Limb (tissue), 2 donors: ENCODE measurements around the gene ALLC.
"Not testable (repeated sequence)": the region's sequence is repeated elsewhere in the genome, so short reads cannot be mapped to it uniquely, and the experiment has no call there.

Experiments used
- DNase-seq, 2 donors: peaks; one replicate each; pipeline ENCODE4 v3.0.0-alpha.2; 2016; ENCODE audit errors: extremely low spot score in 2 of 2

ALLC gene

GRCh38 chr2:3657881-3658280 is at the start of gene ALLC:
TSS of gene ALLC (plus strand) at chr2:3658200. CDS start at chr2:3671158, 12,958 bp downstream.
- no peak for DNase-seq

DNA sequence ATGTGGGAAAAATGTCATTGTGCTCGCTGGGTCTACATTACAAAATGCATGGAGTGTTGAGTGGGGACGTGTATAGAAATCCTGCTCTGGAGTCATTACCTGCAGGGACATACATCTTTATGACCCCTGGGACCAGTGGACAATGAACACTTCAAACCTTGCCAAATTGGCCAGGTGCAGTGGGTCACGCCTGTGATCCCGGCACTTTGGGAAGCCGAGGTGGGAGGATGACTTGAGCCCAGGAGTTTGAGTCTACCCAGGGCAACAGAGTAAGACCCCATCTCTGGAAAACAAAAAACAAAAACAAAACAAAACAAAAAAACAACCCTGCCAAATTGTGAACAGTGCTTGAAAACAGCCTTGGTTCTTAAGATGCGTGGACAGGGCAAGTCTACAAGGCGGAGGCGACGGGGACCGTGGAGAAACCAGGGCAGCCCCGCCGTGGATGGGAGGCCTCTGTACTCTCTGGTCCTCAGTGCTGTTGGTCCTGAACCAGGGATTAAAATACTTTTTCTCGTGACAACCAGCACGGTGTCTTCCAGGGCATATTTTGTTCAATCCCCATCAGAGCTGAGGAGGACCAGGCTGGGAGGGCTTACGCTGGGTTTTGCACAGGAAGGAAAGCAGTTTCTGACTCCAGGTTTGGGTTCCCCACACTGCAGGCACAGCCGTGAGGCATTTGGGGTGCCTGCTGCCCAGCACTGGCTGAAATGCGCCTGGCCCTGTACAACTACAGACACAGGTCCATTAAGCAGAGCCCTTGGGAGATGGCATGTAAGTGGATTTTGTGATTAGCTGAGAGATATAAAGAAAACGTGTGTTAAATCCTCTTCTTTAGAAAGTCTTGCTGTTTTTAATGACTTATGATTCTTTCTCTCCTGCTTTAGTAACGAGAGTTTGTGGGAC is 49.4 kb upstream of the ALLC start:
- DNase-seq = no peak

DNA sequence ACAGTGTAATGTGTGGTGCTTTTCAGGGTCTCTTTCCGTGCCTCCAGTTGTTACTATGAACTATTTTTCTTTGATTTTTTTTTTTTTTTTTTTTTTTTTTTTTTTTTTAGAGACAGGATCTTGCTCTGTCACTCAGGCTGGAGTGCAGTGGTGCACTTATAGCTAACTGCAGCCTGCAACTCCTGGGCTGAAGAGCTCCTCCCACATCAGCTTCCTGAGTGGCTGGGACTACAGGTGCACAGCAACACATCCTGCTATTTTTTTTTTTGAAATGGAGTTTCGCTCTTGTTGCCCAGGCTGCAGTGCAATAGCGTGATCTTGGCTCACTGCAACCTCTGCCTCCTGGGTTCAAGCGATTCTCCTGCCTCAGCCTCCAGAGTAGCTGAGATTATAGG is 48.7 kb upstream of the ALLC start:
- not testable (repeated sequence) for DNase-seq

DNA sequence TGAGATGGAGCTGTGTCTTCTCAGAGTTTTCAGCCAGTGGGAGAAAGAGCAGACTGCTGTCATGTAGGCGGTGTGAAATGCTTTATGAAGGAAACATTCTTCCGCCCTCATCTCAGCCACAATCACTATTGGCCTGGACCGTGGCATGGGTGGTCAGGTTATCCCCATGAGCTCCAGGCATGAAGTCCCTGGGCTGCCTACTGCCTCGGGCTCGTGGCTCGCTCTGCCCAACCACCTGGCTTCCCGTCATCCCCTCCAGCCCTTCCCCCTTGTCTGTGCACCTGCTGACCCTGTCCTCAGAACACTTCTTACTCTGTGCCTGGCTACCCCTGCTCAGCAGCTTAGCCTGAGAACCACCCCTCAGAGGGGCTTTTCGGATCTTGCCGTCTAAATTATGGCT is 47.6 kb upstream of the ALLC start:
- DNase-seq = no peak

GRCh38 chr2:3610881-3611505 is 47.0 kb upstream of the ALLC start:
- DNase-seq = no peak

GRCh38 chr2:3611589-3611988 is 46.4 kb upstream of the ALLC start:
- no peak for DNase-seq

DNA sequence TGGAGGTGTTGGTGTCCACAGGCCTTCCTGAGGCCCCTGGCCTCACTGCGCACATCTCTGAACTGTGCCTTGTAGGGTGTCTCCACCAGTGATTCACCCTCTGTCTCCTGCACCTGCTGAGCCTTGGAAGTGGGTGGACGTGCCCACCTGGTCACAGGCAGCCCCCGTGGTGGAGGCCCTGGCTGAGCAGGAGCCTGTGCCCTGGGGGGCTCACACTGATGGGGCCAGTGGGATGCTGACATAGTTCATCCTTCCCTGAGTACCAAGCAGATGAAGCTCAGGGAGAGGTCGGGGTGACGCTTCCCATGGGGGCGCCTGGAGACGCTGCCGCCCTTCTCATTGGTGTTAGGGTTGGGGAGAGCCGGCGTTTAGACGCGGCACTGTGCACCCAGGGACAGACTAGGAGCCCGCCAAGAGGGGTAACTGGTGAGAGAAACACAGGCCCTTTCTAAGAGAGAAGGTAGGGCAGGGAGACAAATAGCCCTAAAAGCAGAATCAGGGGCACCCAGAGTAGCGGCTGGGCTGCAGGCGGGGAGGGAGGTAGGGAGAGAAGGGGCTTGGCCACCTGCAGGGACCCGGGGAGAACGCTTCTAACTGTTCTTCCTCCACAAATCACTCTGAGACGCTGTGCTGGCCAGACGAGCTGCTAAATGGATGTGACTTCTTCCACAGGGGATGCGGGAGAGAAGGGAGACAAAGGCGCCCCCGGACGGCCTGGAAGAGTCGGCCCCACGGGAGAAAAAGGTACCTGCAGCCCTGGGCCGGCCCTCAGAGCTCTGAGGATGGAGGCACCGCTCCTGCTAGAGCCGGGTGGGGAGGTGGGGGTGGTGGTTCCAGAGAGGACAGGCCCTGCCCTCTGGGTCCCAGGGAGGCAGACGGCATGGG is 45.1 kb upstream of the ALLC start:
- no peak for DNase-seq

- no peak for DNase-seq
Measured at GRCh38 chr2:3613524-3613905, 44.5 kb upstream of the ALLC start.

- not testable (repeated sequence) for DNase-seq
Measured at GRCh38 chr2:3614743-3615142, 43.3 kb upstream of the ALLC start.

DNA sequence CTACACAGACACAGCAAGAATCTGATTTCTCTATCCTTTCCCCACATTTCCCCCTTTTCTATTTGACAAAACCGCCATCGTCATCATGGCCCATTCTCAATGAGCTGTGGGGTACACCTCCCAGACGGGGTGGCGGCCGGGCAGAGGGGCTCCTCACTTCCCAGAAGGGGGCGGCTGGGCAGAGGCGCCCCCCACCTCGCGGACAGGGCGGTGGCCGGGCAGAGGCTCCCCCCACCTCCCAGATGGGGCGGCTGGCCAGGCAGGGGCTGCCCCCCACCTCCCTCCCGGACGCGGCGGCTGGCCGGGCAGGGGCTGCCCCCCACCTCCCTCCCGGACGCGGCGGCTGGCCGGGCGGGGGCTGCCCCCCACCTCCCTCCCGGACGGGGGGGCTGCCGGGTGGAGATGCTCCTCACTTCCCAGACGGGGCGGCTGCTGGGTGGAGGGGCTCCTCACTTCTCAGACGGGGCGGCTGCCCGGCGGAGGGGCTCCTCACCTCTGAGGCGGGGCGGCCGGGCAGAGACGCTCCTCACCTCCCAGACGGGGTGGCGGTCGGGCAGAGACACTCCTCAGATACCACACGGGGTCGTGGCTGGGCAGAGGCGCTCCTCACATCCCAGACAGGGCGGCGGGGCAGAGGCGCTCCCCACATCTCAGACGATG is 42.3 kb upstream of the ALLC start:
- not testable (repeated sequence) for DNase-seq

DNA sequence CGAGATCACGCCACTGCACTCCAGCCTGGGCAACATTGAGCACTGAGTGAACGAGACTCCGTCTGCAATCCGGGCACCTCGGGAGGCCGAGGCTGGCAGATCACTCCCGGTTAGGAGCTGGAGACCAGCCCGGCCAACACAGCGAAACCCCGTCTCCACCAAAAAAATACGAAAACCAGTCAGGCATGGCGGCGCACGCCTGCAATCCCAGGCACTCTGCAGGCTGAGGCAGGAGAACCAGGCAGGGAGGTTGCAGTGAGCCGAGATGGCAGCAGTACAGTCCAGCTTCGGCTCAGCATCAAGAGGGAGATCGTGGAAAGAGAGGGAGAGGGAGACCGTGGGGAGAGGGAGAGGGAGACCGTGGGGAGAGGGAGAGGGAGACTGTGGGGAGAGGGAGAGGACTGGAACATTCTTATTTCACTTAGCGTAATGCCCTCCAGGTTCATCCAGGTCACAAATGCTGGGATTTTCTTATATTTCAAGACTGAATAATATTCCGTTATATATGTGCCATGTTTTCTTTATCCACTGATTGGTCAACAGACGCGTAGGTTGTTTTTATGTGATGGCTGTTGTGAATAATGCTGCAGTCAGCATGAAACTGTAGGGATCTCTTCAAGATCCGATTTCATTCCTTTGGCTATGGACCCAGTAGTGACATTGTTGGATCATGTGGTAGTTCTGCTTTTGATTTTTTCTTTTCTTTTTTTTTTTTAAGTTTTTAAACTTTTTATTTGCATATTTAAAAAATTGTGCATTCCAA is 41.4 kb upstream of the ALLC start:
- DNase-seq = not testable (repeated sequence)

DNA sequence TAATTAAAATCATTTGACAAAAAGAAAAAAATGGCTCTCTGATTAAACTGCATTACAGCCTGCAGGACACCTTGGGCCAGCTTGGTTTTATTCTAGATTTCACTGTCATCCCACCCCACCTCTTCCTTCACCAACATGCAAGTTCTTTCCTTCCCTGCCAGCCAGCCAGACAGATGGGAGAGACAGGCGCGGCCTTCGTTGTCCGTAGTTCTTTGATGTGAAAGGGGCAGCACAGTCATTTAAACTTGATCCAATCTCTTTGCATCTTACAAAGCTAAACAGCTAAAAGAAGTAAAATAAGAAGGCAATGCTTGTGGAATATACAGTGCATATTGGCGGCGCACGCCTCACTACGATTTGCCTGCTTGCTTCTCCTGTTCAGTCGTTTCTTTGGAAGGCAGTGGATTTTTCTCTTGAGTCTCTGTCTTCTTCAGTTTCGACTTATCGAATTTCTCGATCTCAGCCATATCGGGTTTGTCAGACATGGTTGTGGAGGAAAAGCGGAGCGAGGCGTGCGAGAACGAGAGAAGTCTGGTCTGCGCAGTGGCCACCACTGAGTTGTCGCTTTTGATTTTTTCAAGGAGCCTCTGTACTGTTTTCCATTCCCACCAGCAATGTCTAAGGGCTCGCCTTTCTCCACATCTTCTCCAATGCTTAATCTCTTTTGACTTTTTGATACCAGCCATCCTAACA is 40.7 kb upstream of the ALLC start:
- no peak for DNase-seq

- DNase-seq = no peak
Measured at GRCh38 chr2:3618367-3618766, 39.6 kb upstream of the ALLC start.

DNA sequence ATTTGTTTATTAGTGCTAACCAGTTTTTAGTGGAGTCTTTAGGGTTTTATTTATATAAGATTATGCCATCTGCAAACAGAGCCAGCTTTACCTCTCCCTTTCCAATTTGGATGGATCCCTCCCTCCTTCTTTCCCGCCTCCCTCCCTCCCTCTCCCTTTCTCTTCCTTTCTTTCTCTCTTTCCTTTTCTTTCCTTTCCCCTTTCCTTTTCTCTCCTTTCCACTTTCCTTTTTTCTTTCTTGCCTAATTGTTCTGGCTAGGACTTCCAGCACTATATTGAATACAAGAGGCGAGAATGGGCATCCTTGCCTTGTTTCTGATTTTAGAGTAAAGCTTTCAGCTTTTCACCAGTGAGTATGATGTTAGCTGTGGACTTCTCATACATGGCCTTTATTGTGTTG is 39.0 kb upstream of the ALLC start:
- no peak for DNase-seq

DNA sequence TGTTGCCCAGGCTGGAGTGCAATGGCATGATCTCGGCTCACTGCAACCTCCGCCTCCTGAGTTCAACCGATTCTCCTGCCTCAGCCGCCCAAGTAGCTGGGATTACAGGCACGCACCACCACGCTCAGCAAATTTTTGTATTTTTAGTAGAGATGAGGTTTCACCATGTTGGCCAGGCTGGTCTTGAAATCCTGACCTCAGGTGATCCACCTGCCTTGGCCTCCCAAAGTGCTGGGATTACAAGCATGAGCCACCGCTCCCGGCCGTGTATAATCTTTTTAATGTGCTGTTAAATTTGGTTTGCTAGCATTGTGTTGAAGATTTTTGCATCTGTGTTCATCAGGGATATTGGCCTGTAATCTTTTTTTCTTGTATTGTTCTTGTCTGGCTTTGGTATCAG is 38.3 kb upstream of the ALLC start:
- DNase-seq = not testable (repeated sequence)

GRCh38 chr2:3620834-3621233 is 37.2 kb upstream of the ALLC start:
- no peak for DNase-seq

DNA sequence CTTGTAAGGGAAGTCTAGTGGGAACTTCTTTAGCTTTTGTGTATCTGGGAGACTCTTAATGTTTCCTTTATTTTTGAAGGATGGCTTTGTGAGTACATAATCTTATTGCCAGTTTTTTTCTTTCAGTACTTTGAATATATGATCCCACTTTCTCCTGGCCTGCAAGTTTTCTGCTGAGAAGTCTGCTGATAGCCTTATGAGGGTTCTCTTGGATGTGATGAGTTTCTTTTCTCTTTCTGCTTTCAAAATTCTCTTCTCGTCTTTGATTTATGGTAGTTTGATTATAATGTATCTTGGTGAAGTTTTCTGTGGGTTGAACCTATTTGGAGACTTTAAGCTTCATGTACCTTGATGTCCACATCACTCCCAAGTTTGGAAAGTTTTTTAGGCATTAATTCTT is 35.0 kb upstream of the ALLC start:
- DNase-seq = no peak

GRCh38 chr2:3624059-3624794 is 33.8 kb upstream of the ALLC start:
- no peak for DNase-seq

- DNase-seq = no peak
Measured at GRCh38 chr2:3625186-3625585, 32.8 kb upstream of the ALLC start.
